Activated naive CD4-positive, alpha-beta T cell treated with Interleukin-2 at 50 U/mL for 16 hours (primary cell): Measurements from ENCODE around the gene ABCC5.
"Not testable (repeated sequence)": the region's sequence is repeated elsewhere in the genome, so short reads cannot be mapped to it uniquely, and the experiment has no call there.

Experiments used
- DNase-seq: peaks from one replicate; pipeline ENCODE4 v3.0.0-alpha.2; 2020

ABCC5 gene

GRCh38 chr3:184017672-184018423, at the start of gene ABCC5:
TSS of gene ABCC5 (minus strand) at chr3:184017884. CDS start at chr3:184014392, 3,492 bp downstream.
- peak; percentile 86 for DNase-seq

DNA sequence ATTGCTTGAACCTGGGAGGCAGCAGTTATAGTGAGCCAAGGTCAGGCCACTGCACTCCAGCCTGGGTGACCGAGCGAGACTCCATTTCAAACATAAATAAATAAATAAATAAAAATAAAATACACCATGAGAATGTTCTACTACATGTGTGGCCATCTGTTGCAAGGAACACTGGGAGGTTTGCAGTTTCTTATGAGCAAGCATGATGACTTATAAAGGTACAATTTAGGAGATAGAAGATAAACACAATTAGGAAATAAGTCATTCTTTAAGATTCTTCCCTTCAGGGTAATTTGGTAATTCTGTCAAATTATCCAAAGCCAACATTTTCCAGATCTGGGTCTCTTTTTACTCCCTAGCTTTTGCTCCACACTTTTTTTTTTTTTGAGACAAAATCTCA, 48.5 kb upstream of the ABCC5 start:
- no peak for DNase-seq

DNA sequence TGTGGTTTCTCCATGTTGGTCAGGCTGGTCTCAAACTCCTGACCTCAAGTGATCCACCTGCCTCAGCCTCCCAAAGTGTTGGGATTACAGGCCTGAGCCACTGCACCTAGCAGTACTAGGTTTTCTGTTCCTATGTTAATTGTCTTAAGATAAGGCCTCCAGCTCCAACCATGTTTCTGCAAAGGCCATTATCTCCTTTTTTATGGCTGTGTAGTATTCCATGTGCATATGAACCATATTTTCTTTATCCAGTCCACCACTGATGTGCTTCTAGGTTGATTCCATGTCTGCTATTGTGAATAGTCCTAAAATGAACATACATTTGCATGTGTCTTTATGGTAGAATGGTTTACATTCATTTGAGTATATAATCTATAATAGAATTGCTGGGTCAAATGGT, 45.0 kb upstream of the ABCC5 start:
- DNase-seq: no peak

GRCh38 chr3:184059424-184059823, 41.7 kb upstream of the ABCC5 start:
- DNase-seq: no peak

GRCh38 chr3:184058029-184058428, 40.3 kb upstream of the ABCC5 start:
- DNase-seq: no peak

DNA sequence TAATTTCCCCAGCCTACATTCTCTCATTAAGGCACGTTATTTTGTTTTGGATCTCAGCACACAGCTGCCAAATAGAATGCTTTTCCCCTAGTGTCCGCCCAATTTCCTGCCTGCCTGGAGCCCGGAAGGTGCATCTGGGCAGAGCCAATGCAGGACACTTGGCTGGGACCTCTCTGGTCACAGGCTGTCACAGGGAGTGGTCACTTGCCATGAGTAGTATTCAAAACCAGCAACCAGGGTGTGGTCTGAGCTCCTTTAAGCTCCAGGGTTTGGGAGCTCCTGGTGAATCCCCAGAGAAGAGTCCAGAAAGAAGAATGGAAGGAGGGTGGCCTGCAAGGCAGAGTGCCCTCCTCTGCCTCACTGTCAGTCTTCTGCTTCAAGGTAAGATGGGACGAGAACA, 35.1 kb upstream of the ABCC5 start, which contains the start of gene HTR3C:
TSS of gene HTR3C (plus strand) at position 281 of the 400 bp plus-strand sequence. CDS start at position 315, 34 bp downstream.
- DNase-seq: no peak

DNA sequence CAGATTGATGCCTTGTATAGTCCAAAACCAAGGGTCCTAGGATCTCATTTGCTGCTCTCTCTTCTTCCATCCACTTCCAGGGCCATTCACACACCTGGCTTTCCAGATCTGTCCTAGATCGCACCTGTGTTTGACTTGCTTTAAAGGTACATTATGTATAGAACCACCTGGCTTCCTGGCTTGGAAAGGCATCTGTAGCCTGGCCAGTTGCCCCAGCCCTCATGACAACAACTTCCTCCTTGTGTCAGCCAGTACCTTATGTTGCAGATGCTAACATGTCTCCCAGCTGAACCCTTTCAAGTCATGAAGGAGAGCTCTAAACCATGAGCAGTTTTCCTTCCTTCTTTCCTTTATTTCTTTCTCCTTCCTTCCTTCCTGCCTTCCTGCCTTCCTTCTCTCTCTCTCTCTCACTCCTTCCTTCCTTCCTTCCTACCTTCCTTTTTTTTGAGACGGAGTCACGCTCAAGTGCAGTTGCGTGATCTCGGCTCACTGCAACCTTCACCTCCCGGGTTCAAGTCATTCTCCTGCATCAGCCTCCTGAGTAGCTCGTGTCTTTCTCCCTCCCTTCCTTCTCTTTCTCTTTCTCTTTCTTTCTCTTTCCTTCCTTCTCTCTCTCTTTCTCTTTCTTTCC, 32.6 kb upstream of the ABCC5 start:
- no peak for DNase-seq

- DNase-seq: no peak
These were observed 28.3 kb upstream of the ABCC5 start for GRCh38 chr3:184045995-184046394.

- no peak for DNase-seq
These were observed 24.9 kb upstream of the ABCC5 start for GRCh38 chr3:184042617-184043016.

- no peak for DNase-seq
These were observed 22.3 kb upstream of the ABCC5 start for GRCh38 chr3:184040010-184040409.

DNA sequence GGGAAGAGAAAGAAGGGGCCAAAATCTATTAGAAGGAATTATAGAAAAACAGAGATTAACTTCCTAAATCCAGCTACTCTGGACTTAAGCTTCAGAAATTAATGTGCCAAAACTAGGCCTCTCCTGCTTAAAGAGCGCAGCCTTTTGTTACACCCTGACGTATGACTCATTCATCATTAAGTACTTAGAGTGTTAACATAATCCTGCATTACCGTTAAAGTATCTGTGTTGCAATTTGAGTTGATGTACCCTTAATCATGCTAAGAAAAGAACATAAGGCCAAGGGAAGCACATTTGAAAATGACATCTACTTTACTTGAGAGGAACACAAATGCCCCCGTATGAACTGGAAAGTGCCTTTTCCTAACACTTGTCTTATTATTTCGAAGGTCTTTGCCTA, 21.7 kb upstream of the ABCC5 start:
- DNase-seq: no peak

DNA sequence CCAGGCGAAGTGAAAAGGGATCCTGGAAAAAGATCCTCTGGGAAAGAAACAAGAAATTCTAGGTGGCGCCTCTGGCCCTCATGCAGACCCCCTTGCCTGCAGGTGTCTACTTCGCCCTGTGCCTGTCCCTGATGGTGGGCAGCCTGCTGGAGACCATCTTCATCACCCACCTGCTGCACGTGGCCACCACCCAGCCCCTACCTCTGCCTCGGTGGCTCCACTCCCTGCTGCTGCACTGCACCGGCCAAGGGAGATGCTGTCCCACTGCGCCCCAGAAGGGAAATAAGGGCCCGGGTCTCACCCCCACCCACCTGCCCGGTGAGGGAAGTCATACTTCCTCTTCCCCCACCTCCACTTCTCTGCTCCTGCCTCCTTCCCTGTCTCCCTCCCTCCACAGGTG, 20.6 kb upstream of the ABCC5 start:
- DNase-seq: not testable (repeated sequence)

GRCh38 chr3:184037816-184038215, 20.1 kb upstream of the ABCC5 start:
- no peak for DNase-seq

DNA sequence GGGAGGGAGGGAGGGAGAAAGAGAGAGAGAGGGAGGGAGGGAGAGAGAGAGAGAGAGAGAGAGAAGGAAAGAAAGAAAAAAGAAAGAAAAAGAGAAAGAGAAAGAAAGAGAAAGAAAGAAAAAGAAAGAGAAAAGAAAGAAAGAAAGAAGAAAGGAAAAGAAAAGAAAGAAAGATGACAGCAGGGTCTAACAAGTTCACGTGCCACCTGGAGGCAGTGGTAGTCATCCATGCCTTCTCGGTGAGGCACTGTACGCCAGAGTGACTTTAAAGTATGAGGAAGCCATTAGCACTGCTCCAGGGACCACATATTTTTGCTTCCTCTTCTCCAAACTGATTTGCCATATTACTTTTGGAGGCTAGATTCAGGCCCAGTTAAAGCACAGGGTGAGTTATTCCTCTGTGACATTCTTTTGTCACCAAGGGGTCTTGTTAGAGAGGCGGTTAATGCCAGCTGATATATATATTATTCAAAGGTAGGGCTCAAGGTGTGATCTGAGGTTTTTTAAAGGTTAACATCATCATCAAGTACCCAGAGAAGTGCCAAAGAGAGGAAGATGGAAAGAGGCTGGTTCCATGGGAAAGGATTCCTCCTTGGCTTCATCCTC, 13.6 kb upstream of the ABCC5 start, which contains the start of gene HTR3D:
TSS of gene HTR3D (plus strand) at position 556 of the 606 bp plus-strand sequence. CDS start at position 556, 0 bp downstream.
- DNase-seq: no peak

DNA sequence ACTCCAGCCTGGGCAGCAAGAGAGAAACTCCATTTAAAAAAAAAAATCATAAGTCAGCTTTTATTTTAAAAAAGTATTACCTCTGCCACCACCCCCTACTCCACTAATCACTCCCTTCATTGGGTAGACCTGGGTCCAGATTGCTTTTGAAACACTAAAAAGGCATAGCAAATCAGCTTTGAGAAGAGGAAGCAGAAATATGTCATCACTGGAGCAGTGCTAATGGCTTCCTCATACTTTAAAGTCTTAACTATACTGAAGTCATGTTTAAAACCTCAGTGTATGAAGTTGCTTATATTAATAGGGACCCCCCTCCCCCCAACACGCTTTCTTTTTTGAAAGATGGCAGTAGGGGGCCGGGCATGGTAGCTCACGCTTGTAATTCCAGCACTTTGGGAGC, 12.9 kb upstream of the ABCC5 start:
- no peak for DNase-seq

- no peak for DNase-seq
These were observed 11.8 kb upstream of the ABCC5 start for GRCh38 chr3:184029443-184029842.

- not testable (repeated sequence) for DNase-seq
These were observed 10.7 kb upstream of the ABCC5 start for GRCh38 chr3:184028275-184028890.

- DNase-seq: not testable (repeated sequence)
These were observed 7.6 kb upstream of the ABCC5 start for GRCh38 chr3:184025256-184025655.

DNA sequence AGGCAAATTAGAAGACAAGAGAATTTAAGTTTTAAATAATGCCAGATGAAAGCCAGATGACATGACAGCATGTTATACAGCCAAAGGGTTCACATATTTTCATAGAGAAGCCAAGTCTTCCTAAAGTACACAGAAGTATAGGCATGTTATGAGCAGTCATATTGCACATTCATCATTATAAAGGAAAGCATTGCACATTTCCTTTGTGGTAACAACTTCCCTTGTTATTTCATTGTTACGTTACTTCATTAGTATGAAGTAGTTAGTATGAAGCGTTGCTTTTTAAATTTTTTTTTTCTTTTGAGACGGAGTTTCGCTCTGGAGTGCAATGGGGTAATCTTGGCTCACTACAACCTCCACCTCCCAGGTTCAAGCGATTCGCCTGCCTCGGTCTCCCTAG, 4.6 kb upstream of the ABCC5 start:
- no peak for DNase-seq

DNA sequence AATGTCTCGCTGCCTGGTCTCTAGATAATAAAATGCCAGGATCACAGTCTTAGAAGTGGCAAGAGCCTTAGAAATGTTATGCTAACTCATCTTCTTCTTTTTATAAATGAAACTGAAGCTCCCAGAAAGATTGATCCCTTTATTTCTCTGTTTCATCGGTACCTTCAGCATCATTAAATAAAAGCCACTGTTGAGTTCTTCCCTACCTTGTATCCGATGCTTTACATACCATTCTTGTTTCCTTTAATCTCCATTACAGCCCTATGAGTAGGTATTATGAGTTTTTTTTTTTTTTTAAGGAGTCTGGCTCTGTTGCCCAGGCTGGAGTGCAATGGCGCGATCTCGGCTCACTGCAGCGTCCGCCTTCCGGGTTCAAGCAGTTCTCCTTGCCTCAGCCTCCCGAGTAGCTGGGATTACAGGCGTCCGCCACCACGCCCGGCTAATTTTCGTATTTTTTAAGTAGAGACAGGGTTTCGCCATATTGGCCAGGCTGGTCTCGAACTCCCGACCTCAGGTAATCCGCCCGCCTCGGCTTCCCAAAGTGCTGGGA, 815 bp upstream of the ABCC5 start:
- no peak for DNase-seq

GRCh38 chr3:184016811-184017671, 643 bp downstream of the ABCC5 start:
- DNase-seq: peak; percentile 52

DNA sequence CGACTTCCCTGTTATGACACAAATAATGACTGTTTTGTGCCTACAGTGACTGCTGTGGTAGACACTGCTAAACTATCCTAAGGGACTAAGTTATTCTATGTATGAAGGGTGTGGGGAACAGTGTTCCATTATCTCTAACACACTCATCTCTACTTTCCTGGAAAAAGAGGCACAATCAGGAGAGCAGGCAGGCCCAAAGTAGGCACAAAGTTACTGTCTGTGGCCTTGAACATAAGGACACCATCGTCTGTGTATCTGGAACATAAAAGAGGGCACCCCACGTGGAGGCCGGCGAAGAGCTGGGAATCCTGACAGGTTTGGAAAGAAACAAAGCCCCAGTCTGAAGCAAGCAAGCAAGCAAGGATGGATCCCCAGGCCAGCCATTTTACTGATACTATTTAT, 1.5 kb downstream of the ABCC5 start:
- DNase-seq: no peak
